ENCODE measurements around the gene GABARAP.

The GABARAP gene

GRCh38 chr17:7235693-7236665, 6.3 kb downstream of the GABARAP start:
- DNase-seq (ENCODE audit: insufficient read length, low spot score) (no peak), FAIRE-seq (no peak)
- TF ChIP-seq POU2F2 (IDR thresholded peaks at IDR 0.05; ENCODE audit: low read depth, low read length) = no peak
- TF ChIP-seq POLR2A (IDR thresholded peaks at IDR 0.05; ENCODE audit: low read depth, low read length) = no peak
- TF ChIP-seq POLR2AphosphoS5 (IDR thresholded peaks at IDR 0.05; ENCODE audit: low read depth, low read length) = peak; percentile 25; the same call in 1 of the 2 replicates
- TF ChIP-seq SPI1 (IDR thresholded peaks at IDR 0.05; ENCODE audit: low read depth, low read length) = no peak
- no peak for TF ChIP-seq TAF1 (IDR thresholded peaks at IDR 0.05; ENCODE audit: low read depth, low read length)
- TF ChIP-seq PAX5 (IDR thresholded peaks at IDR 0.05; ENCODE audit: insufficient read depth, low read length, severe bottlenecking) = no peak

- TF ChIP-seq POLR2A (IDR thresholded peaks at IDR 0.05; ENCODE audit: low read depth, low read length) (peak; percentile 92), POU2F2 (IDR thresholded peaks at IDR 0.05; ENCODE audit: low read depth, low read length) (peak; percentile 70; the same call in 1 of the 2 replicates), POLR2AphosphoS5 (IDR thresholded peaks at IDR 0.05; ENCODE audit: low read depth, low read length) (peak; percentile 88), PAX5 (IDR thresholded peaks at IDR 0.05; ENCODE audit: insufficient read depth, low read length, severe bottlenecking) (peak; percentile 28), SPI1 (IDR thresholded peaks at IDR 0.05; ENCODE audit: low read depth, low read length) (no peak)
- FAIRE-seq (peak; percentile 100), DNase-seq (ENCODE audit: insufficient read length, low spot score) (peak; percentile 95)
These were observed 7.9 kb downstream of the GABARAP start, which contains the start of gene DVL2 for GRCh38 chr17:7234083-7234951. DVL2 (minus strand) TSS chr17:7234517; CDS start chr17:7234262, 255 bp downstream.

GRCh38 chr17:7233701-7234082, 8.6 kb downstream of the GABARAP start:
- FAIRE-seq = no peak
- no peak for TF ChIP-seq SPI1 (IDR thresholded peaks at IDR 0.05; ENCODE audit: low read depth, low read length)
- no peak for TF ChIP-seq POLR2A (IDR thresholded peaks at IDR 0.05; ENCODE audit: low read depth, low read length)
- TF ChIP-seq POU2F2 (IDR thresholded peaks at IDR 0.05; ENCODE audit: low read depth, low read length) = no peak
- no peak for TF ChIP-seq PAX5 (IDR thresholded peaks at IDR 0.05; ENCODE audit: insufficient read depth, low read length, severe bottlenecking)
- TF ChIP-seq TAF1 (IDR thresholded peaks at IDR 0.05; ENCODE audit: low read depth, low read length) = no peak
- no peak for DNase-seq (ENCODE audit: insufficient read length, low spot score)

- TF ChIP-seq POLR2A (IDR thresholded peaks at IDR 0.05; ENCODE audit: low read depth, low read length) (no peak), TAF1 (IDR thresholded peaks at IDR 0.05; ENCODE audit: low read depth, low read length) (no peak)
- DNase-seq (ENCODE audit: insufficient read length, low spot score) (no peak), FAIRE-seq (peak; percentile 77)
These were observed 10.1 kb downstream of the GABARAP start for GRCh38 chr17:7232114-7232513.

GRCh38 chr17:7229504-7229903, 12.7 kb downstream of the GABARAP start:
- no peak for DNase-seq (ENCODE audit: insufficient read length, low spot score)
- no peak for FAIRE-seq
- no peak for TF ChIP-seq SPI1 (IDR thresholded peaks at IDR 0.05; ENCODE audit: low read depth, low read length)
- no peak for TF ChIP-seq POLR2A (IDR thresholded peaks at IDR 0.05; ENCODE audit: low read depth, low read length)
- no peak for TF ChIP-seq TAF1 (IDR thresholded peaks at IDR 0.05; ENCODE audit: low read depth, low read length)
- no peak for TF ChIP-seq POU2F2 (IDR thresholded peaks at IDR 0.05; ENCODE audit: low read depth, low read length)
- TF ChIP-seq PAX5 (IDR thresholded peaks at IDR 0.05; ENCODE audit: insufficient read depth, low read length, severe bottlenecking) = no peak
- no peak for TF ChIP-seq POLR2AphosphoS5 (IDR thresholded peaks at IDR 0.05; ENCODE audit: low read depth, low read length)

- TF ChIP-seq POLR2A (IDR thresholded peaks at IDR 0.05; ENCODE audit: low read depth, low read length) (no peak), SPI1 (IDR thresholded peaks at IDR 0.05; ENCODE audit: low read depth, low read length) (no peak), PAX5 (IDR thresholded peaks at IDR 0.05; ENCODE audit: insufficient read depth, low read length, severe bottlenecking) (no peak), POLR2AphosphoS5 (IDR thresholded peaks at IDR 0.05; ENCODE audit: low read depth, low read length) (no peak), POU2F2 (IDR thresholded peaks at IDR 0.05; ENCODE audit: low read depth, low read length) (no peak), TAF1 (IDR thresholded peaks at IDR 0.05; ENCODE audit: low read depth, low read length) (no peak)
- FAIRE-seq (no peak), DNase-seq (ENCODE audit: insufficient read length, low spot score) (no peak)
These were observed 13.3 kb downstream of the GABARAP start for GRCh38 chr17:7228920-7229319.

- TF ChIP-seq POLR2A (IDR thresholded peaks at IDR 0.05; ENCODE audit: low read depth, low read length) (no peak), POU2F2 (IDR thresholded peaks at IDR 0.05; ENCODE audit: low read depth, low read length) (no peak), SPI1 (IDR thresholded peaks at IDR 0.05; ENCODE audit: low read depth, low read length) (no peak)
- no peak for DNase-seq (ENCODE audit: insufficient read length, low spot score)
- FAIRE-seq = no peak
These were observed 15.2 kb downstream of the GABARAP start for GRCh38 chr17:7226721-7227710.

- no peak for DNase-seq (ENCODE audit: insufficient read length, low spot score)
- TF ChIP-seq PAX5 (IDR thresholded peaks at IDR 0.05; ENCODE audit: insufficient read depth, low read length, severe bottlenecking) (no peak), POLR2AphosphoS5 (IDR thresholded peaks at IDR 0.05; ENCODE audit: low read depth, low read length) (no peak), POU2F2 (IDR thresholded peaks at IDR 0.05; ENCODE audit: low read depth, low read length) (no peak), POLR2A (IDR thresholded peaks at IDR 0.05; ENCODE audit: low read depth, low read length) (no peak), TAF1 (IDR thresholded peaks at IDR 0.05; ENCODE audit: low read depth, low read length) (no peak), SPI1 (IDR thresholded peaks at IDR 0.05; ENCODE audit: low read depth, low read length) (no peak)
- FAIRE-seq = no peak
These were observed 16.4 kb downstream of the GABARAP start for GRCh38 chr17:7225711-7226331.

Data from GM12891 (cell line).